ENCODE results near the gene FANCI.

FANCI gene

DNA sequence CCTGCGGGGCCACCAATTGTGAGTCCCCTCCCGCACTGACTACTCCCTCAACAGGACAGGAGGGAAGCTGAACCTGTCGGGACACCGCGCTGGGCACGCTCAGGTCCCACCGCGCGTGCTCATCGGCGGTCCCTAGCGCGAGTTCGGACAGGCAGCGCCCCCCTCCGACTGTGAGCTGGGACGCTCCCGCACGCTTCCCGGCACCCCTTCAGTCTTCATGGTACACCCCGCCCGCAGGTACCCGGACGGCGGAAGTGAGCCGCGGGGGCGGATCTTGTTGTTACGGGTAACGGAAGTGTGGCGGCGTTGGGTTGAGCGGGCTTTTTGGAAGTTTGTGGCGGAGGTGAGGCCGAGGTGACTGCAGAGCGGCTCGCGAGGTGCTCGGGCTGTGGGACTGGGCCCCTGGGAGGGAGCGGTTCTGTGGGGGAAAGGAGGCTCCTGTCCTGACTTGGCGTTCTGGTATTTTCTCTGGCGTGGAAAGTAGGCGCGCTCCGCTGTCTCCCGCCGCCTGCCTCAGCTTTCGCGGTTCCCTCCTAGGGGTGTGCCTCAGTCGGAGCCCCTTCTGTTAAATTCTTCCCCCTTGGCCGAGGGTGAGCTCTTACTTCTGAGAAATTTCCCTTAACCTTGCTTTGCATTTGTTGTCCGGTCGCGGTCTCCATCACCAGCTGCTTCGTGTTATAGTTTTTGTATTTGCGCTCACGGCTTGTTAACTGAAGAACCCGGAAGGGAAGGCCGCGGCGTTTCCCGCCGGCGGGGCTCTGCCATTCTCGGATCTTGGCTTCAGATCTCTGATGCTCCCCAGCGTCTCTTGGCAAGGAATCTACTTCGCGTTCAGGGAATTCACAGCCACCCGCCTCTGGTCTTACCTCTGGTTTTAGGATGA, at the start of gene FANCI:
Gene FANCI, plus strand, starts transcription at position 289 of the 883 bp plus-strand sequence. CDS start 3,669 bp downstream, outside the sequence.
- in situ Hi-C loops (cut with MboI; ENCODE audit: low sequenced_read_pairs), result no loop called here

DNA sequence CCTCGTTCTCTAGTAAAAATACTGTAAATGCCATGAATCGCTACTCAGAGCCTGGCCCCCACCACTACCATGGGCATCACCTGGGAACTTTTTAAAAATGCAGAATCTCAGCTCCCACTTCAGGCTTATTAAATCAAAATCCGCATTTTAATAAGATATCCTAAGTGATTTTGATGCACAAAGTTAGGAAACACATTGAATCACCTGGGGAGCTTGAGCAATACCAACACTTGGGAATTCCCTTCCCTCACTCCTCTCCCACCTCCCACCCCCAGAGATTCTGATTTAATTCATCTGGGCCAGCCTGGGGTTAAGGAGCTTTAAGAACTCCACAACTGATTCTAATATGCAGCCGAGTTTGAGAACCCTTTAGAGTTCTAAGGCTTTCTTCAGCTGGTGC, 49.2 kb upstream of the FANCI start:
- in situ Hi-C loops (cut with MboI; ENCODE audit: low sequenced_read_pairs), result loop anchor here (25.0 kb wide), 1 partner anchor 282 kb away; the partner anchor contains the start of gene MFGE8

DNA sequence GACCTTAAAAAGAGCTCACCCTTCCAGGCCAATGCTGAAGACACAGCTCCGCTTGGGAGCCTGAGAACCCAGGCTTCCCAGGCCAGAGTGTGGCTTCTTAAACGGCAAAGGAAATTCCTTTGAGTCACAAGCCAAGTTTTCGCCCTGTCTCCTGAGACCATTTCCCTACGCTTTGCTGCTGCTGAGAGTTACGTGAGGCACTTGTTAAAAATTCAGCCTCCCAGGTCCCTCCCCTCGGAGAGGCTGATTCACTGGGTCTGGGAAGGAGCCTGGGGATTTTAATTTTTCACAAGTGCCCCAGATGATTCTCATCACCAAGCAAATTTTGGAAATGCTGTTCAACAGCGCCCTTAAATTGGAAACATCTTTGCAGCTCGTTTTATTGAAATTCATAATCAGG, 47.9 kb upstream of the FANCI start:
- in situ Hi-C loops (cut with MboI; ENCODE audit: low sequenced_read_pairs), result loop anchor here (25.0 kb wide), 1 partner anchor 284 kb away; the partner anchor contains the start of gene MFGE8

DNA sequence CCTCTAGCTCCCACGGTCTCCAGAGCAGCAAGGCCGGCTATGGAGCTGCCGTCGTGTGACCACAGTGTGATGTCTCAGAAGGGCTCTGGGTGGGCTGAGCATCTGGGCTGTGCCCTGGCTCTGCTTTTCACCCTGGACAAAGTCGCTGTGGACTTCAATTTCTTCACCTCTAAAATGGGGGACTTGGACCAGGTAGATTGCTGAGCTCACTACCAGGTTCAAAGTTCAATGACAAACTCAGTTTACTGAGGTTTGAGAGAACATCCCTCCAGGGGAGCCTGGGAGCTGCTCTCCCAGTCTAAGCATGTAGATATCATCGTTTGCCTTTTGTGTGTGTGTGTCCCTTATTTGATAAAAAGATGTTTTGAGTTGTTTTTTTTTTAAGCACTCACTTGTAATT, 47.5 kb upstream of the FANCI start:
- in situ Hi-C loops (cut with MboI; ENCODE audit: low sequenced_read_pairs), result loop anchor here (25.0 kb wide), 1 partner anchor 284 kb away; the partner anchor contains the start of gene MFGE8

DNA sequence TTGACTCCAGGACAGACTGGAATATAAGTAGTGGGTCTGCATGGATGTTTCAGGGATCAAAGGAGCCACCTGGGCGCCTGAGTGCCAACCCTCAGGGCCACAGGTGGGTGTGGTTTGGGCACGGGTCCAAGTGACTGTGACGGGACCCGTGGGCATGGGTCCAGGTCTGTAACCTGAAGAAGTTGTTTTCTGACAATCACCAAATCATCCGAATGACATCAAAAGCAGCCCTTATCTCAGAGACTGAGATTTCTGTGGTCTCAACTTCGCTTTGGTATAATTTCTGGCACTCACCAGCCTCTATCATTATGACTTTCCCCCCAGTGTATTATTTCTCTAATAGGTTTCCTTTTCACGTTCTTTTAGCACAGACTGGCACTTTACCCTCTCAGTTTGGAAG, 46.8 kb upstream of the FANCI start:
- in situ Hi-C loops (cut with MboI; ENCODE audit: low sequenced_read_pairs), result loop anchor here (25.0 kb wide), 1 partner anchor 285 kb away; the partner anchor contains the start of gene MFGE8

DNA sequence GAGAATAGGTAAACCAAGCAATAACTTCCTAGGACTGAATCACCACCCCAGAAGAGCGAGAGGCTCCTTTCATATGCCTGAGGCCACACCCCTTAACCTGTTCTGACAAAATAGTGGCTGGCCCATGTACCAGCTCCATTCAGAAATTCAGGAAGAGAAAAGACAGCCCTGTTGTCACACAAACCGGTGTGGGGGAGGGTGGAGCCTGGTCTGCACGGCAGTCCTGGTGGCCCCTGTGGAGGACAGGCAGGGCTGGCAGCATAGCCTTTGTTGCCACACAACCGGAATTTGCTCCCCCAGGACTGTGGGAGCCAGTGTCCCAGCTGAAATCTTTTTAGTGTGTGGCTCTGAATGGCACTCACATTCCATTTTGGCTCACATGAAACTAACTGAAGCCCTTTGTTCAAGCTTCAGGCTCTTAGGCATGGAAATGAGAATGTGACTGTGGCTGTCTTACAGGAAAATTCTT, 46.2 kb upstream of the FANCI start:
- in situ Hi-C loops (cut with MboI; ENCODE audit: low sequenced_read_pairs), result loop anchor here (25.0 kb wide), 1 partner anchor 285 kb away; the partner anchor contains the start of gene MFGE8

DNA sequence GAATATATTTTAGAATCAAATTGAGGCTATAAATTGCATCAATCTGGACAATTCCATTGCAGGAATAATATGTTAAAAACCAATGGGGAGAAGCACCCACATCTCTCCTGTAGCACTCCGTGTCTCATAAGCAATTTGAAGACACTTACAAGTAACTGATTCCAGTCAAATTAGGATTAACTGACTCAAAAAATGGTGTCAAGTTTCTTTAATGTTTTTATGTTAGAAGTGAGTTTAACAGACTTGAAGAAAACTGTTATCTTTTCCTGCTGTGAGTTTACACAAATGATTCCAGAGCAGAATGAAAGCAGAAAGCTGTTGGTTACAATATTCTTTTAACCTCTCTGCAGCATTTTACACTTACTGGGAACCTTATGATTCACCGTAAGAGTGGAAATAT, 45.6 kb upstream of the FANCI start:
- in situ Hi-C loops (cut with MboI; ENCODE audit: low sequenced_read_pairs), result loop anchor here (25.0 kb wide), 1 partner anchor 286 kb away; the partner anchor contains the start of gene MFGE8

DNA sequence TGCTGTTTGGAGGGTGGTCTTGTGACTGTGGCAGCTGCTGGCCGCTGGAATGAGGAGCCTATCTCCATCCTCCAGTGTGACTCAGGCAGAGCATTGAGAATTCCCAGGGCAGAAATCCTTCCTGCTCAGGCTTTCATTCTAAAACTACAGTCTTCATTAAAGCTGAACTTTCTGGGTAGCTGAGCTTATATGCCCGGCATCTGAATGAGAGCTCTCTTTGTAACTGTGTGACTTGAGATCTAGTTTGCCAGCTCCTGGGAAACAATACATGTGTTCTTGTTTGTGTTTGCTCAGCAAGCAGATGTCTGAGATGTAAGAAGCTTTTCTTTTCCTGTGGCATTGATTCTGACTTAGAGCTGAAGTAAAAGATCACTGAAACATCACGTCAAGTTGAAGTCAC, 44.8 kb upstream of the FANCI start:
- in situ Hi-C loops (cut with MboI; ENCODE audit: low sequenced_read_pairs), result loop anchor here (25.0 kb wide), 1 partner anchor 287 kb away; the partner anchor contains the start of gene MFGE8

DNA sequence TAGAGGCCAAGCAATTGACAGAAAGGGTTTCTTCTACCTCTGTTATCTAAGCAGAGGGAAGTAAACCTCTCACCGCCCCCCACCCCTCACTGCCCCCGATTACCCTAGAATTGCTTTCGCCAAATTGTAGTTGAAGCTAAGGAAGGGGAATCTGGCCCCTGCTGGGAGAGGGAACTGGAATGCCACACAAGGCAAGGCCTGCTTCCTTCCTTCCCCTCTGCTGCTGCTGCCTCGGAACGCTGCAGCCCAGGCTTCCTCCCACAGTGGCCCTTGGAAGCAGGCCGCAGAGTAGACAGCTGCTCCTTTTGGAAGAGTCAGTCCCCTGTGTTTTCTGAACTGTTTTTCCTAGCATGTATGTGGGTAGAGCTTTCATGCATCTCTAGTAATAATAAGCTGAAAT, 44.0 kb upstream of the FANCI start:
- in situ Hi-C loops (cut with MboI; ENCODE audit: low sequenced_read_pairs), result loop anchor here (25.0 kb wide), 1 partner anchor 287 kb away; the partner anchor contains the start of gene MFGE8

DNA sequence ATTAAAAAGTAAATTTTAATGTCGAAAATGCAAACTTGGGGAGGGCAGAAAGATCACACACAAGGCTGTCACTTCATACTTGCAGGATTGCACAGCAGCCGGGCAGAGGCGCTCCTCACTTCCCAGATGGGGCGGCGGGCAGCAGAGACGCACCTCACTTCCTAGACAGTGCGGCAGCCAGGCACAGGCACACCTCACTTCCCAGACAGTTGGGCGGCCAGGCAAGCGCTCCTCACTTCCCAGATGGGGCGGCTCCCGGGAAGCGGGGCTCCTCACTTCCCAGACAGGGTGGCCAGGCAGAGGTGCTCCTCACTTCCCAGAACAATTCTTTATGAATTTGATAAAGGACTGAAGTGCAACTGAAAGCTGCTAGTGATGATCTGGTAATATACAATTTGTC, 43.6 kb upstream of the FANCI start:
- in situ Hi-C loops (cut with MboI; ENCODE audit: low sequenced_read_pairs), result no loop called here

DNA sequence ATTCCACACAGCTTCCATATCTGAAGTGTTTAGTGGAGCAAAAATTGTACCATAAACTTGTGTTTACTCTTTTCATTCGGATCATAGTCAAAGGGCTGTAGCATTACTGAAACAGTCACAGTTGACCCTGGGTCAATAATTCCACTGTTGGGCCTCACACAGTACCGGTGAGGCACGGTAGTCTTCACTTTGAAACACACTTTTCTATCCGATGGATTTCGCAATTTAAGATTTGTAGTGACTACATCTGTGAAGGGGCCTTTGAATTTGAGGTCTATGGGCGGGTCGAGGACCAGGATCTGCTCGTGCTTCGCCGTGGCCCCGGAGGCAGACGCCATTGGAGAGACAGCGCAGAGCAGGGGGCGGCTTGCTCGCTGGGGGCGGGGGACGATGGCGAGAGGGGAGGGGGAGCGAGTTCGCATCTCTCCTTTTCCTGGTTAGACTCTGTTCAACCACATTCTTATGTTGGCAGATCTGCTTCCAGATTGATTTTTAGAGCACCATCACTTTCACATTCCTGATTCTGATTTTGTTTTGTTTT, 42.2 kb upstream of the FANCI start:
- in situ Hi-C loops (cut with MboI; ENCODE audit: low sequenced_read_pairs), result no loop called here

DNA sequence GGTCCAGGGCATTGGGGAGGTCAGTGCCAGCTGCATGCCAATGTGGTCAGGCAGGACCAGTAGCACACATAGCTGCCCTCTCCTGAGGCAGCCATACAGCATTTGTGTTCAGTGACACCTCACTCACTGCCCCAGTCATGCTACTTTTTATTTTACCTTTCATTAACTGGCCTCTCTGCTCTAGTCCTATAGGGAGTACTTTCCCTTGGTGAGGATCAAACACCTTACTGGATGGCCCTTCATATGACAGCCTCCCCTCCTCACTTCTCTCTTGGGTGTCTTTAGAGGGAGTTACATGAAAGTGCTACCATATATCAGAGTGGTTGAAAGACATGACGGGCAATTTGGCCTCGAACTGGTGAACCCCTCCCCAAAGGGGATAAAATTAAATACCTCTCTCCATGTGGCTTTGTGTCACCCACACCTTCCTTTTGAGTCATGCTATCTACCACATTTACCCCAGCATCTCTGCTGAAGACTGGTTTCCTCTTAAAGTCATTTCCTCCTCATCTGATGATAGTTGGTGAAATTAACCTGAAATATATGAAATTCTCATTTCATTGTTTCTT, 40.0 kb upstream of the FANCI start:
- in situ Hi-C loops (cut with MboI; ENCODE audit: low sequenced_read_pairs), result no loop called here

DNA sequence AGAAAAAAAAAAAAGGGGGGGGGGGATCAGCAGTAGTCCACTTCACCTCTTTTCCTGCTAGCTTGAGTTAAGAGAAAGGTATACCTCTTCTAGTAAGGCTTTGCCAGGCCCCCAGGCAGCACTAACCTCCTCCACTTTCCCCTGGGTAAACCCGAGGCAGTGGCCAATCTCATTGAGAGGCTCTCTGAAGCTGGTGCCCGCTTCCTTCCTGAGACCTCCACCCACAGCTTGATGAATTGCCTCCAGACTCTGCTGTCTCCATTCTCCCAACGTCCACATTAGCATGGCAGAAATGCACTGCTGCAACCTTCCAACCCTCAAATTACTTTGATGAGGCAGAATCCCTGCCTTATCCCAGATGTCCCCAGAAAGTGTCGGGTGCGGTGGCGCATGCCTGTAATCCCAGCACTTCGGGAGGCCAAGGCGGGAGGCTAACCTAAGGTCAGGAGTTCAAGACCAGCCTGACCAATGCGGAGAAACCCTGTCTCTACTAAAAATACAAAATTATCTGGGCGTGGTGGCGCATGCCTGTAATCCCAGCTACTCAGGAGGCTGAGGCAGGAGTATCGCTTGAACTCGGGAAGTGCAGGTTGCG, 37.7 kb upstream of the FANCI start:
- in situ Hi-C loops (cut with MboI; ENCODE audit: low sequenced_read_pairs), result no loop called here

DNA sequence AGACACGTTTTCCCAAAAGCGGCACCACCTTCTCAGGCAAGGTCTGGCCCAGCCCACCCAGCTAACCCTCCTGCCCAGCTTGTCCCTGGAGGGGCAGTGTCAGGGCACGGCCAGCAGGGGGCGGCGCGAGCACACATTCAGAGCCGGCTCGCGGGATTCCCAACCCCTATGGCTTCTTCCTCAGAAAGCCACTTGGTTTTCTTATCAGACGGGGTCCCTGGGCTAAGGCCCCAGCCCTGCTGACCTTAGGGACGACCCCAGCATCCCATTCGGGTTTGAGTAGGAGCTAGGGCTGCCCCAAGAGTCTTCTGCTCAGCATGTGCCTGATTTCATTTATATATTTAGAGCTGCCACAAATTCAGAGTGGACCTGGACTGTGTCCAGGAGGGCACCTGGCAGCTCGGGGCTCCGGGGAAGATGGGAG, 36.9 kb upstream of the FANCI start:
- in situ Hi-C loops (cut with MboI; ENCODE audit: low sequenced_read_pairs), result no loop called here

DNA sequence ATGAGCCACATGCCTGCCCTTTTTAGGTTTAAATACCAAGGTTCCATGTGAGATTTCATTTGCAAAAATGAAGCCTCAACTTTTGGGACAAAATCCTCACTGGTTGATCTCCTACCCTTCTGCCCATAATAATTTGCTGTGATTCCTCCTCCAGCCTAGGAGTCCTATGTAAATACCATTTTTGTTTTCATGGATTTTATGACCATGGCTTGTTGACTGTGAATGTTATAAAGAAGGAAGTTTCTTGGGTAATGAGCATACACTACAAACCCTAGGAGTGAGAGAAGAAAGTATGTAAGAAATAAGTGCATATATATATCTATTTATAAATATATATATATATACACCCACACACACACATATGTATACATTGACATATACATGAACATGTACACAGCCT, 35.5 kb upstream of the FANCI start:
- in situ Hi-C loops (cut with MboI; ENCODE audit: low sequenced_read_pairs), result no loop called here

DNA sequence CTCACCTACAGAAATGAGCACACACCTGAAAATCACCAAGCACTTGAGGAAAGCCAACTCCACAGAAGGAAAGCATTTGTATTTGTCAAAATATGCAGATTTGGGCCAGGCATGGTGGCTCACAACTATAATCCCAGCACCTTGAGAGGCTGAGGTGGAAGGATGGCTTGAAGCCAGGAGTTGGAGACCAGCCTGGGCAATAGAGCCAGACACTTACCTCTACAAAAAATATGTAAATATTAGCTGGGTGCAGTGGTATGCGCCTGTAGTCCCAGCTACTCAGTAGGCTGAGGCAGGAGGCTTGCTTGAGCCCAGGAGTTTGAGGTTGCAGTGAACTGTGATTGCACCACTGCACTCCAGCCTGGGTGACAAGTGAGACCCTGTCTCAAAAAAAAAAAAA, 34.7 kb upstream of the FANCI start:
- in situ Hi-C loops (cut with MboI; ENCODE audit: low sequenced_read_pairs), result no loop called here

DNA sequence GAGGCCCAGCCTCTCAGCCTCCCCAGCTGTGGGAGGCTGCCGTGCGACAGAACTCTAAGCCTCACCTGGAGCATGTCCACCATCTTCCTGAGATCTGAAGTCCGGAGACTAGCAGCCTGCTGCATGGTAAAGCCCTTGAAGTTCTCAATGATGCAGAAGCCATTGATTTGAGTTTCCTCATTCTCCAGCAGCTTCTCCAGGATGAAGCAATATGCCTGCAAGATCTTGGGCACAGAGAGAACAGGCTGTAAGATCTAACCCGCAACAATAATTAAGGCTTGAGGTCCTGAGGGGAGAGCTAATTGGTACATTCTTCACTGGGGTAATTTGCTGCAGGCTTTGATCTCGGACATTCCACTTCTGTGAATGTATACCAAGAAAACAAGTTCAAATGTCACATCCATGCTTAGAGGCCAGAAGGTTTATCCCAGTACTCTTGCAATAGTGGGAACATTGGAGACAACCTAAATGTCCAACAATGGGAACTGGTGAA, 32.1 kb upstream of the FANCI start:
- in situ Hi-C loops (cut with MboI; ENCODE audit: low sequenced_read_pairs), result no loop called here

DNA sequence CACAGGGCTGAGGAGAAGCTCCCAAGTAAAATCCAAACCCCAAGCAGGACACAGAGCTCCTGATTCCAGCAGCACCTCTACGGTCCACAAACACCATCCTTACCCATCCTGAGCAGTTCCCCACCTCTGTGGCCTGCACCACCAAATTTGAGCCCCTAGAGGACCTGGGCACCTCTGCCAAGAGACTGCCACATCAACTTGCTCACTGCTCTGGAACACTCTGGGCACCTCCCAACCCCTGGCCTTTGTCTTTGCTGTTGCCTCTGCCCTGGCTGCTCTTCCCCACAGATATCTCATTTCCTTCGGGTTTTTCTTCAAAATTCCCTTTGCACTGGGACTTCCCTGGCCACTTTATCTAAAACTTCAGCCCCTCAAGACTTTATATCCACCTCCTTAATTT, 28.2 kb upstream of the FANCI start:
- in situ Hi-C loops (cut with MboI; ENCODE audit: low sequenced_read_pairs), result no loop called here

DNA sequence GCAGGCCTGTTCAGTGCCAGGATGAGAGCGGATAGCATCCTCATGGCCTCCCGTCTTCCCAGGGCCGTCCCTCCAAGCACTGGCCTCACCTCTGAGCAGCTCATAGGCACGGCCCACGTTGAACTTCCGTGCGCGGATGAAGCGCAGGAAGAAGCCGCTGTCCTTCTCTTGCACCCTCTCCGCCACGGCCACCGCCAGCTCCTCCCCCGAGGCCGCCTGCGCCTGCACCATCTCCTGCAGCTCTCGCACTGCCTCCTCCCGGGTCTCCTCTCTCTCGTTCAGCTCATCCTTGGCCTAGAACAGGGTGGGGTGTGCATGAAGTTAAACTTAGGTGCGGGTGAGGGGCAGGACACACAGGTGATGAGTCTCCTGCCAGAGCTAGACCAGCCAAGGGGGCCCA, 26.7 kb upstream of the FANCI start:
- in situ Hi-C loops (cut with MboI; ENCODE audit: low sequenced_read_pairs), result no loop called here

DNA sequence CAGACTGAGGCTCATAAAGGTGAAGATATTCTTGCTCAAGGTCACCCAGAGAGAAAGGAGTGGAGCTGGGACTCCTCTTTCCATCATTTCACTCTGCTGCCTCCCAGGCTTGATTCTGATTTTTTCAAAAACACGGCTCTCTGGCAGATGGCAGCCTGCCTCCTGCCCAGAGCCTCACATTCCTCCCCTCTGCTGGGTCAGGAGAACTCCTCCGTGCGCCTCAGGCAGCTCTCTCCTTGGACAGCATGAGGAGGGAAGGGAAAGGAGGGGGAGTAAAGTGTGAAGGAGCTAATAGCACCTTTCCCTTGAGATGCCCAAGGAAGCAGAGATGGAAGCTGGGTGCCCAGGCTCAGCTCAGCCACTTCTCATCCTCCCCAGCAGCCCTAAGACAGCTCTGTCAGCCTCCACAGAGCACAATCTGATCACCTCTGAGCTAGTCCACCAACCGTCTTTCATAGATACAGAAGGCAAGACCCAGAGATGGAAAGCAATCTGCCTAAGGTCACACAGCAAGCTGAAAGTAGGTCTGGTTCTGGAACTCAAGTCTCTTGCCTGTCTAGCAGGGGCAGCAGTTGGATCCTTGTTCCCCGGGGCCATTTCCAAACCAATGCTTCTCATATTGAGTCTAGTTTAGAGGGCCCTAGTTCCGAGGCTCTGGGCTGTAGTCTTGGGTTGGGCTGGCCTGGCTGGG, 25.9 kb upstream of the FANCI start:
- in situ Hi-C loops (cut with MboI; ENCODE audit: low sequenced_read_pairs), result no loop called here
